Measurements from ENCODE around the gene NRP1.

NRP1 gene

GRCh38 chr10:33195608-33196376 is 138.7 kb downstream of the NRP1 start (continued):
- TF ChIP-seq, protein P1, sequence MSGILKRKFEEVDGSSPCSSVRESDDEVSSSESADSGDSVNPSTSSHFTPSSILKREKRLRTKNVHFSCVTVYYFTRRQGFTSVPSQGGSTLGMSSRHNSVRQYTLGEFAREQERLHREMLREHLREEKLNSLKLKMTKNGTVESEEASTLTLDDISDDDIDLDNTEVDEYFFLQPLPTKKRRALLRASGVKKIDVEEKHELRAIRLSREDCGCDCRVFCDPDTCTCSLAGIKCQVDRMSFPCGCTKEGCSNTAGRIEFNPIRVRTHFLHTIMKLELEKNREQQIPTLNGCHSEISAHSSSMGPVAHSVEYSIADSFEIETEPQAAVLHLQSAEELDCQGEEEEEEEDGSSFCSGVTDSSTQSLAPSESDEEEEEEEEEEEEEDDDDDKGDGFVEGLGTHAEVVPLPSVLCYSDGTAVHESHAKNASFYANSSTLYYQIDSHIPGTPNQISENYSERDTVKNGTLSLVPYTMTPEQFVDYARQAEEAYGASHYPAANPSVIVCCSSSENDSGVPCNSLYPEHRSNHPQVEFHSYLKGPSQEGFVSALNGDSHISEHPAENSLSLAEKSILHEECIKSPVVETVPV (CRISPR knock-in tag; IDR thresholded peaks at IDR 0.05): no peak

DNA sequence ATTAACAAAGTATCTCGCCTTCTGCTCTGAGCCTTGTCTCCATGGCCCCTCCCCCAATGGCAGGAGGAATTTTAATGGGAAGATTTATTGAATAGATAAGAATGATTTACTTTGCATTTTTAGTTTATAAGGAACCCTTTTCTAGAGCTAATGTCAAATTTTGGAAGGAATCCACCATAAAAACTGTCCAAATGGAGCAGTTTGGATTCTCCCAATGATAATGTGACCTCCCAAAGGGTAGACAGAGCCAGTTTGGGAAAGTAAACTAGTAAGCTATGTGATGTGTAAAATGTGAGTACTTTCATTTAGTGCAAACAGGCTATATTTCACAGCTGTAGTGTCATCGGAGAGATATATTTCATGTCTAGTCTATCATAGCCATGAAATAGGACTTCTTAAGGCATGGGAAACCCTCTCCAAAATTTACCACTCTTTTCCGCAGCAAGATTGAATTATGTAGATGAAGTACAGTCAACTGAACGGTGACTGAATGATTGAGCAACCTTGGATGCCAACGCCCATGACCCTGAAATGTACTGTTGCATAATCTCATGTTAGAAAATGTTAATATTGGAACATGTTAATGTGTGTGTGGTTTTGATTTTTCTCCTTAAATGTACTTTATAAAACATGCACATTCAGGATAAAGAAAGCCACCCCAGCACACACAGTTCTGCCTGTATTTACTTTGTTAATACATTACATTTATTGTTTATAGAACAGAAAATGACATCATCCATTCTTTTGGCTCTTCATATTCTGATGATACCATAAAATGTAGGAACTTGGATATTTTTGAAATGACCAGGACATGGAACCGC is 140.6 kb downstream of the NRP1 start:
- peak; percentile 49 for TF ChIP-seq ISL1 (CRISPR knock-in tag; IDR thresholded peaks at IDR 0.05)
- TF ChIP-seq, protein P1 (CRISPR knock-in tag; IDR thresholded peaks at IDR 0.05): no peak
- peak; percentile 50 for ATAC-seq

DNA sequence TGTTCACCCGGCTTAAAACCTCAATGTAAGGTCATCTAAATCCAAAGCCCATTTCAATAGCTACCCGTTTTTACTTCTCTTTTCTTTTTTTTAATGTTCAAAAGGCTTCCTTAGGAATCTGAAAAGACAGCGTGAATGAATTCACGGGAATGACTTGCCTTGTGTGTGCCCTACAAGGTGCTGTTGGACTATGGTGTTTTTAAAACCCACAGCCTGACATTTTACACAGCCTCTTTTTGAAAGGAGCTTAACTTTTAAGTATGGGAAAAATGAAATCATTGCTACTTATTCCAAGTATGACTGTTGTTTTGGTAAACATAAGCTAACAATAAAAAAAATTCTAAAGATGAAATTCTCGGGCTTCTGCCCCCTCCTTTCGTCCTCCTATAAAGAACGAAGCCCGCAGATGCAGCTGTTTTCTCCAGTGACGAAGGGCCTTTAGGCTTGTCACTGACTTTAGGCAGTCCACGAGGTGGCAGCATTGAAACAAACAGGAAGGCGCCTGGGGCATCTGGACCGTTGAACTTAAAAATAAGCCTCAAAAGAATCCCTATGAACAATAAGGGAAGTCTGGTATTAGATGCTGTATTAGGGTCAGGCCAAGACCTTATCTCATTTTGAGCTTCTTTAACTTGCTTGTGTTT is 141.3 kb downstream of the NRP1 start:
- TF ChIP-seq TSHZ2 (CRISPR knock-in tag; IDR thresholded peaks at IDR 0.05) (no peak), OSR1 (CRISPR knock-in tag; IDR thresholded peaks at IDR 0.05) (no peak), CSDC2 (CRISPR knock-in tag; IDR thresholded peaks at IDR 0.05) (no peak), ZNF565 (CRISPR knock-in tag; conservative IDR thresholded peaks at IDR 0.05; ENCODE audit: low read depth) (no peak), PPARA (CRISPR knock-in tag; IDR thresholded peaks at IDR 0.05; ENCODE audit: borderline replicate concordance) (no peak), CREB5 (CRISPR knock-in tag; IDR thresholded peaks at IDR 0.05; ENCODE audit: low read depth) (no peak), TCF4 (CRISPR knock-in tag; IDR thresholded peaks at IDR 0.05; ENCODE audit: borderline replicate concordance) (no peak), ZFP3 (CRISPR knock-in tag; IDR thresholded peaks at IDR 0.05) (no peak), ZC3H10 (CRISPR knock-in tag; IDR thresholded peaks at IDR 0.05) (no peak), ZNF70 (CRISPR knock-in tag; IDR thresholded peaks at IDR 0.05) (no peak), GLIS3 (CRISPR knock-in tag; IDR thresholded peaks at IDR 0.05) (no peak)
- ATAC-seq: peak; percentile 90

- no peak for ATAC-seq
- TF ChIP-seq ZNF565 (CRISPR knock-in tag; conservative IDR thresholded peaks at IDR 0.05; ENCODE audit: low read depth) (no peak), TCF4 (CRISPR knock-in tag; IDR thresholded peaks at IDR 0.05; ENCODE audit: borderline replicate concordance) (no peak), OSR1 (CRISPR knock-in tag; IDR thresholded peaks at IDR 0.05) (no peak), ZNF8 (CRISPR knock-in tag; IDR thresholded peaks at IDR 0.05) (no peak), TSHZ2 (CRISPR knock-in tag; IDR thresholded peaks at IDR 0.05) (no peak), BACH2 (CRISPR knock-in tag; IDR thresholded peaks at IDR 0.05; ENCODE audit: borderline replicate concordance) (no peak), ZNF70 (CRISPR knock-in tag; IDR thresholded peaks at IDR 0.05) (no peak), ZFP30 (CRISPR knock-in tag; IDR thresholded peaks at IDR 0.05) (no peak)
Measured at GRCh38 chr10:33192190-33192589, 142.3 kb downstream of the NRP1 start.
